CD4-positive, alpha-beta T cell treated with Interleukin-12 subunit alpha and Interleukin-12 subunit beta, for 1 hour (primary cell): ENCODE measurements around the gene VPREB1.
"Not testable (repeated sequence)": the region's sequence is repeated elsewhere in the genome, so short reads cannot be mapped to it uniquely, and the experiment has no call there.

ENCODE experiments used
- DNase-seq: peaks from one replicate; pipeline ENCODE4 v3.0.0-alpha.2; 2020

Gene VPREB1

DNA sequence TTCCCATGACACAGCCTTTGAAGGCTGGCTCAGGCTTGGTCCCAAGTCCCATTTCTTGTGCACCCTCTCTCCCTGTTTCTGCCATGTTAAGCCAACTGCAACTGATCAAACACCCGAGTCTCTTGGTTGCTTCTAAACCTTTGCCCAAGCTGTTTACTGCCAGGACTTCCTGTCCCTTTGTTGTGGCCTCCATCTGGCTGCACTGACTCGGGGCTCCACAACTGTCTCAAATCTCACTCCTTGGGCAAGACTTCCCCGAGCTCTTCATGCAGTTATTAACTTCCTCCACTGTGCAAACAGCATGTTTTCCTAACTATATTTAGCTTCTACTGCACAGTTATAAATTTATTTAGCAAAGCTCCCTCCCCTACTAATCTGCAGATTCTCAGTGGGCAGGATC lies 4.3 kb downstream of the VPREB1 start:
- peak; percentile 13 for DNase-seq

DNA sequence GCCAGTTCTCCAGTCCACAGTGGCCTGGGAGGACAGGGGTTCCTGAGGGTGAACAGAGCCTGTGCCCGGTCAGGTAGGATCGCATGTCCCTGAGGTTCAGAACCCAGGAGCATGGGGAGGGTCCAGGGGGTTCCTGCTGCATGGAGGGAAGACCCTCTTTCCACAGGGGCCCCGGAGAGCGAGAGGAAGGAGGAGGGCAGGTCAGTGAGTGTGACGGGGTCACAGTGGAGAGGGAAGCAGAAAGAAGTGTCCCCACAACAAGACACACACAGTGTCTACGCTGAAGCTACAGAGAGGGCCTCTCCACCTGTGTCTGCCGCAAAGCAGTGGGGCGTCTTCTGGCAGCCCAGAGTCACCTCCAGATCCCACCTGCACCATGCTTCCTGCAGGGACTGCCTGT lies 6.1 kb downstream of the VPREB1 start:
- DNase-seq: not testable (repeated sequence)

DNA sequence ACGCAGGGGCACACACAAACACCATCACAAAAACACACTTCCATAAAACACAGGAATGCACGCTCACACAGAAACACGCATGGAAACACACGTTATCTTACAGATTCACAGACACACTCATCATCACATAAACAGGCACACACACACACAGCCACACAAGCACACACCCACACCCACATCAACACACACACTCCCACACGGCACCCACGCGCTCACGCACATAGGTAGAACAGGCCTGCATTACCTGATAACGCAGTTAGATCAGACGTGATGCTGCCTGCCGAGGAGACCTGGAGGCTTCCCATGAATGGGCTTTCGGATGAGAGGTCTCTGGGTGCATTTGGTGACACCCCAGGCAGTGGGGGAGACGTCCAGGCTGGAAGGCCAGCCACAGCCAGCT lies 11.5 kb downstream of the VPREB1 start:
- DNase-seq: not testable (repeated sequence)

- not testable (repeated sequence) for DNase-seq
Observed at GRCh38 chr22:22258597-22259415, 14.2 kb downstream of the VPREB1 start.

DNA sequence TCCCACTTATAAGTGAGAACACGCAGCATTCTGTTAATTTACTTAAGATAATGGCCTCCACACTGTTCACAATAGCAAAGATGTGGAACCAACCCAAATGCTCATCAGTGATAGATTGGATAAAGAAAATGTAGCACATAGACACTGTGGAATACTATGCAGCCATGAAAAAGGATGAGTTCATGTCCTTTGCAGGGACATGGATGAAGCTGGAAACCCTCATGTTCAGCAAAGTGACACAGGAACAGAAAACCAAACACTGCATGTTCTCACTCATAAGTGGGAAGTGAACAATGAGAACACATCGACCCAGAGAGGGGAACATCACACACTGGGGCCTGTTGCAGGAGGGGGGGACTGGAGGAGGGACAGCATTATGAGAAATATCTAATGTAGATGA lies 15.6 kb downstream of the VPREB1 start:
- not testable (repeated sequence) for DNase-seq

DNA sequence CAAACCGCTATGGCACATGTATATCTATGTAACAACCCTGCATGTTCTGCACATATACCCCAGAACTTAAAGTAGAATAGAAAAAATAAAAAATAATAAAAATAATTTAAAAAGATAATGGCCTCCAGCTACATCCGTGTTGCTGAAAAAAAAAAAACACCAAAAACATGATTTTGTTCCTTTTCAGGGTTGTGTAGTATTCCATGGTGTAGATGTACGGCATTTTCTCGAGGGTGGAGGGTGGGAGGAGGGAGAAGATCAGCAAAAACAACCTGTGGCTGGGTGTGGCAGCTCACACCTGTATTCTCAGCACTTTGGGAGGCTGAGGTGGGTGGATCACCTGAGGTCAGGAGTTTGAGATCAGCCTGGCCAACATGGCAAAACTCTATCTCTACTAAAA lies 16.0 kb downstream of the VPREB1 start:
- DNase-seq: not testable (repeated sequence)

GRCh38 chr22:22262332-22263074 lies 17.9 kb downstream of the VPREB1 start:
- DNase-seq: not testable (repeated sequence)

DNA sequence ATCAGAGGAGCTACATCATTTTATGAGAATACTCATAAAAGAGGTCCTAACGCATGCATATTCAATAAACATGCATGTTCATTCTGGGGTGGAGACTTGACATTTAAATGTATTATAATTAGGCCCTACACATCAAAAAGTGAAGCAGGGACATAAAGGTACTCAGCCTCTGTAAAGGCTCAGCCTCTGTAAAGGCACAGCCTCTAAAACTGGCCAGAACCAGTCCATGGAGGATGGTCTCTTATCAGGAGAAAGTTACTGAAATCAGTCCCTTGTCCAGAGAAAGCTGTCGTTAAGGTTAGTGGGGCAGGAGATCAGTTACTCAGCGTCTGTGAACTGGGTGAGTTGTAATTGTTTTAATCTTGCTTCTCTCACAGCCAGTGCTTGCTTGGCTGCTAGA lies 19.2 kb downstream of the VPREB1 start:
- not testable (repeated sequence) for DNase-seq

- DNase-seq: not testable (repeated sequence)
Observed at GRCh38 chr22:22270036-22270676, 25.6 kb downstream of the VPREB1 start.

- DNase-seq: not testable (repeated sequence)
Observed at GRCh38 chr22:22277423-22277822, 32.8 kb downstream of the VPREB1 start.

DNA sequence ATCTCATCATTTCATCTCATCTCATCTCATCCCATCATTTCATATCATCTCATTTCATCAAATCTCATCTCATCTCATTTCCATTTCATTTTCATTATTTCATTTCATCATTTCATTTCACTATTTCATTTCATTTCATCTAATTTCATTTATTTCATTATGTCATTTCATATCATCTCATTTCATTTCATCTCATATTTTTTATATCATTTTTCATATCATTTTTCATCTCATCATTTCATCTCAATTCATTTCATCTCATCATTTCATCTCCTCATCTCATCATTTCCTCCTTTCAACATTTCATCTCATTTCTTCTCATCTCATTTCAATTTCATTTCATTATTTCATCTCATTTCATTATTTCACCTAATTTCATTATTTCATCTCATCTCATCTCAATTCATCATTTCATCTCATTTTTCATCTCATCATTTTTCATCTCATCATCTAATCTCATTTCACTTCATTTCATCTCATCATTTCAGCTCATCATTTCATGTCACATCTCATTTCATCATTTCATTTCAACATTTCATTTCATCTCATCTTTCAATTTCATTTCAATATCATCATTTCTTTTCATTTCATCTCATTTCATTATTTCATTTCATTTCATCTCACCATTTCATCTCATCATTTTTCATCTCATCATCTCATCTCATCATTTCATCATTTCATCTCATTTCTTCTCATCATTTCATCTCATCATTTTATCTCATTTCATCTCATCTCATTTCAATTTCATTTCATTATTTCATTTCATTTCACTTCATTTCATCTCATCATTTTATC lies 40.6 kb downstream of the VPREB1 start:
- not testable (repeated sequence) for DNase-seq

DNA sequence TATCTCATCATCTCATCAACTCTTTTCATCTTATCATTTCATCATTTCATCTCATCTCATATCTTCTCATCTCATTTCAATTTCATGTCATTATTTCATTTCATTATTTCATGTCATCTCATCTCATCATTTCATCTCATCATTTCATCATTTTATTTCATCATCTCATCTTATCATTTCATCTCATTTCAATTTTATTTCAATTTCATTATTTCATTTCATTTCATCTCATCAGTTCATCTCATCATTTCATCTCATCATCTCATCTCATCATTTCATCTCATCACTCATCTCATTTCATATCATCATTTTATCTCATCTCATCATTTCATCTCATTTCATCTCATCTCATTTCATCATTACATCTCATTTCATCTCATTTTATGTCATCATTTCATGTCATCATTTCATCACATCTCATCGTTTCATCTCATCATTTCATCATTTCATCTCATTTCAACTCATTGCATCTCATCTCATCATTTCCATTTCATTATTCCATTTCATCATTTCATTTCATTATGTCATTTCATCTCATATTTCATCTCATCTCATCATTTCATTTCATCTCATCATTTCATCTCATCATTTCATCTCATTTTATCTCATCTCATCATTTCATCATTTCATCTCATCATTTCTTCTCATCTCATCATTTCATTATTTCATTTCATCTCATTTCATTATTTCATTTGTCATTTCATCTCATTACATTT lies 42.0 kb downstream of the VPREB1 start:
- DNase-seq: not testable (repeated sequence)

DNA sequence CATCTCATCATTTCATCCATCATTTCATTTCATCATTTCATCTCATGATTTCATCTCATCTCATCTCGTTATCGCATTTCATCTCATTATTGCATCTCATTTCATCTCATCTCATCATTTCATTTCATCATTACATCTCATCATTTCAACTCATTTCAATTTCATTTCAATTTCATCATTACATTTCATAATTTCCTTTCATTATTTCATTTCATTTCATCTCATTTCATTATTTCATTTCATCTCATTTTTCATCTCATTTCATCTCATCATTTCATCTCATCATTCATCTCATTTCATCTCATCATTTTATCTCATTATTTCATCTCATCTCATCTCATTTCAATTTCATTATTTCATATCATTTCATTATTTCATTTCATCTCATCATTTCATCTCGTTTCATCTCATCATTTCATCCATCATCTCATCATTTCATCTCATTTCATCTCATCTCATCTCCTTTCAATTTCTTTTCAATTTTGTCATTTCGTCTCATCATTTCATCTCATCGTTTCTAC lies 42.6 kb downstream of the VPREB1 start:
- DNase-seq: not testable (repeated sequence)

DNA sequence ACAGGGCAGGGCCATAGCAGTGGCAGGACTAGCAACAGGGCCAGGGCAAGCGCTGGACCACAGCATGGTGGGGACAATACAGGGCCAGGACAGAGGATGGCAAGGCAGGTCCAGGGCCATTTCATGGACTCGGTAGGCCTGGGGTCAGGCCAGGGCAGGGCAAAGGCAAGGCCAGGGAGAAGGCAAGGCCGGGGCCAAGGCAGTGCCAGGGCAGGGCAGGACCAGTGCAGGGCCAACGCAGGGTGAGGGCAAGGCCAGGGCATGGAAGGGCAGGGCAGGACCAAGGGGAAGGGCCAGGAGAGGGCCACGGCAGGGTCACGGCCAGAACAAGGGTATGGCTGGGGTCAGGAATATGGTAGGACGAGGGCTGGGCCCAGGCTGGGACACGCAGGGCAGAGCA lies 45.1 kb downstream of the VPREB1 start:
- not testable (repeated sequence) for DNase-seq

DNA sequence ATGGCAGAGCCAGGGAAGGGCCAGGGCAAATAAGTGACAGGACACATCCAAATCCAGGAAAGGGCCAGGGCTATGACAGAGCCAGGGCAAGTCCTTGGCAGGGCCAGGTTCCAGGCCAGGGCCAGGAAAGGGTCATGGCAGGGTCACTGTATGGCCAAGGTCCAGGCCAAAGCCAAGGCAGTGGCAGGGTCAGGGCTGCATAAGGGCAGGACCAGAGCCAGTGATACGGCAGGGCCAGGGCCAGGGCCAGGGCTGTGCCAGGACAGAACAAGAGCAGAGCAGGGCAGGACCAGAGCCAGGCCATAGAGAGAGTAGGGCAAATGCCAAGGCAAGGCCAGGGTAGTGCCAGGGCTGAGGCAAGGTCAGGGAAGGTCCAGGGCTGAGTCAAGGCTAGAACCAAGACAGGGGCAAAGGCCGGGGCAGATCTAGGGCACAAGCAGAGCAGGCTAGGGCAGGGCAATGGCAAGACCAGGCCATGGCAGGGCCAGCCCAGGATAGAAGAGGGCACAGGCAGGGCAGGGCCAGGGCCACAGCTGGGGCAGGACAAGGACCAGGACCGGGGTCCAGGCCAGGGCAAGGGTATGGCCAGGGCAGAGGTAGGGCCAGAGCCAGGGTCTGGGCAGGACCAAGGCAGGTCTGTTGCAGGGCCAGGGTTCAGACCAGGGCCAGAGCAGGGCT lies 46.7 kb downstream of the VPREB1 start:
- not testable (repeated sequence) for DNase-seq

DNA sequence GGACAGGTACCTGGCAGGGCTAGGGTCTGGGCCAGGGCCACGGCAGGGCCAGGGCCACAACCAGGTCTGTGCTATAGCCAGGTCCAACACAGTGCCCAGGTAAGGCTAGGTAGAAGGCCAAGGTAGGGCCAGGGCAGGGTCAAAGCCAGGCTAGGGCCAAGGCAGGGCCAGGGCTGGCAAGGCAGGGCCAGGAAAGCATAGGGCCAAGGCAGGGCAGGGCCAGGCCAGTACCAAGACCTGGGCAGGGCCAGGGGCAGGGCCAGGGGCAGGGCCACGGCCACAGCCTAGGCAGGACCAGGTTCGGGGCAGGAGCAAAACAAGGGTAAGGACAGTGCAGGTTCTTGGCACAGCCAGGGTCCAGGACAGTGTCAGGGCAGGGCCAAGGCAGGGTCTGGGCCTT lies 48.1 kb downstream of the VPREB1 start:
- DNase-seq: not testable (repeated sequence)

GRCh38 chr22:22293436-22293835 lies 48.9 kb downstream of the VPREB1 start:
- not testable (repeated sequence) for DNase-seq

GRCh38 chr22:22294641-22295040 lies 50.1 kb downstream of the VPREB1 start:
- not testable (repeated sequence) for DNase-seq
